Prostate gland (tissue), 2 donors: ENCODE results near the gene MAGED4B. TPM values are rescaled to one million over a fixed set of nuclear protein-coding genes. Genes with fewer than 3 reads are reported as not detected.
"Not testable (repeated sequence)": the region's sequence is repeated elsewhere in the genome, so short reads cannot be mapped to it uniquely, and the experiment has no call there.

Experiments used
- DNase-seq: peaks from one replicate; pipeline ENCODE4 v3.0.0-alpha.2; 2019; ENCODE audit warnings: low spot score
- H3K27ac ChIP-seq, 2 donors: fragments of 200-600 bp; sonication (generic); 2 replicates each; pipeline ENCODE4 v1.5.1; 2017 to 2019
- H3K27me3 ChIP-seq: fragments of 200-600 bp; sonication (generic); replicated peaks from 2 replicates; pipeline ENCODE4 v1.5.1; 2019; ENCODE audit not compliant: insufficient read depth
- H3K36me3 ChIP-seq, 2 donors: fragments of 200-600 bp; sonication (generic); 1 replicate in 1 of 2; 2 replicates in 1 of 2; pipeline versions ENCODE4 v1.5.1 to v1.8.1; 2017 to 2019
- H3K4me1 ChIP-seq: fragments of 200-600 bp; sonication (generic); replicated peaks from 2 replicates; pipeline ENCODE4 v1.5.1; 2019
- H3K4me3 ChIP-seq, 2 donors: fragments of 200-600 bp; sonication (generic); 2 replicates each; pipeline ENCODE4 v1.5.1; 2017 to 2019
- H3K9me3 ChIP-seq: fragments of 200-600 bp; sonication (generic); 2 replicates; pipeline ENCODE4 v1.5.1; 2017
- POLR2A ChIP-seq: fragments of 450-650 bp; IDR thresholded peaks from one replicate; pipeline ENCODE4 v1.6.1; 2016; ENCODE audit warnings: antibody characterized with exemption, mild to moderate bottlenecking
- POLR2AphosphoS5 ChIP-seq: sonication (generic); formaldehyde crosslinking; IDR thresholded peaks from one replicate; pipeline ENCODE4 v1.6.1; 2017; ENCODE audit warnings: antibody characterized with exemption
- WGBS: methylation state at CpG from one replicate; pipeline ENCODE4 v1.1.5; 2018; 5-methylcytosine and 5-hydroxymethylcytosine counted together
- intact Hi-C: fragments of 100-400 bp; cut with DNase I; formaldehyde crosslinking; loops from one replicate; pipeline ENCODE4 v1.14.2; 2022
- total RNA-seq, 2 donors: library from RNA; depleted of rRNA; stranded (reverse); fragments of >200 nt; gene quantifications; one replicate each; pipeline ENCODE4 v1.1.0, GENCODE V29; 2016
- TF ChIP-seq, protein P1 (sequence below), 4 experiments: fragments of 200-600 bp in 2 of 4; fragments of 450-650 bp in 2 of 4; sonication (generic) in 2 of 4; IDR thresholded peaks; 1 replicate in 3 of 4; 2 replicates in 1 of 4; pipeline ENCODE4 v1.5.1; 2016 to 2019; ENCODE audit warnings: antibody characterized with exemption in 4 of 4, mild to moderate bottlenecking in 2 of 4, moderate library complexity in 2 of 4

Gene MAGED4B, protein sequence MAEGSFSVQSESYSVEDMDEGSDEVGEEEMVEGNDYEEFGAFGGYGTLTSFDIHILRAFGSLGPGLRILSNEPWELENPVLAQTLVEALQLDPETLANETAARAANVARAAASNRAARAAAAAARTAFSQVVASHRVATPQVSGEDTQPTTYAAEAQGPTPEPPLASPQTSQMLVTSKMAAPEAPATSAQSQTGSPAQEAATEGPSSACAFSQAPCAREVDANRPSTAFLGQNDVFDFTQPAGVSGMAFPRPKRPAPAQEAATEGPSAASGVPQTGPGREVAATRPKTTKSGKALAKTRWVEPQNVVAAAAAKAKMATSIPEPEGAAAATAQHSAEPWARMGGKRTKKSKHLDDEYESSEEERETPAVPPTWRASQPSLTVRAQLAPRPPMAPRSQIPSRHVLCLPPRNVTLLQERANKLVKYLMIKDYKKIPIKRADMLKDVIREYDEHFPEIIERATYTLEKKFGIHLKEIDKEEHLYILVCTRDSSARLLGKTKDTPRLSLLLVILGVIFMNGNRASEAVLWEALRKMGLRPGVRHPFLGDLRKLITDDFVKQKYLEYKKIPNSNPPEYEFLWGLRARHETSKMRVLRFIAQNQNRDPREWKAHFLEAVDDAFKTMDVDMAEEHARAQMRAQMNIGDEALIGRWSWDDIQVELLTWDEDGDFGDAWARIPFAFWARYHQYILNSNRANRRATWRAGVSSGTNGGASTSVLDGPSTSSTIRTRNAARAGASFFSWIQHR
- total RNA-seq, result 10 to 100 TPM; 23.1 to 29.9 TPM

DNA sequence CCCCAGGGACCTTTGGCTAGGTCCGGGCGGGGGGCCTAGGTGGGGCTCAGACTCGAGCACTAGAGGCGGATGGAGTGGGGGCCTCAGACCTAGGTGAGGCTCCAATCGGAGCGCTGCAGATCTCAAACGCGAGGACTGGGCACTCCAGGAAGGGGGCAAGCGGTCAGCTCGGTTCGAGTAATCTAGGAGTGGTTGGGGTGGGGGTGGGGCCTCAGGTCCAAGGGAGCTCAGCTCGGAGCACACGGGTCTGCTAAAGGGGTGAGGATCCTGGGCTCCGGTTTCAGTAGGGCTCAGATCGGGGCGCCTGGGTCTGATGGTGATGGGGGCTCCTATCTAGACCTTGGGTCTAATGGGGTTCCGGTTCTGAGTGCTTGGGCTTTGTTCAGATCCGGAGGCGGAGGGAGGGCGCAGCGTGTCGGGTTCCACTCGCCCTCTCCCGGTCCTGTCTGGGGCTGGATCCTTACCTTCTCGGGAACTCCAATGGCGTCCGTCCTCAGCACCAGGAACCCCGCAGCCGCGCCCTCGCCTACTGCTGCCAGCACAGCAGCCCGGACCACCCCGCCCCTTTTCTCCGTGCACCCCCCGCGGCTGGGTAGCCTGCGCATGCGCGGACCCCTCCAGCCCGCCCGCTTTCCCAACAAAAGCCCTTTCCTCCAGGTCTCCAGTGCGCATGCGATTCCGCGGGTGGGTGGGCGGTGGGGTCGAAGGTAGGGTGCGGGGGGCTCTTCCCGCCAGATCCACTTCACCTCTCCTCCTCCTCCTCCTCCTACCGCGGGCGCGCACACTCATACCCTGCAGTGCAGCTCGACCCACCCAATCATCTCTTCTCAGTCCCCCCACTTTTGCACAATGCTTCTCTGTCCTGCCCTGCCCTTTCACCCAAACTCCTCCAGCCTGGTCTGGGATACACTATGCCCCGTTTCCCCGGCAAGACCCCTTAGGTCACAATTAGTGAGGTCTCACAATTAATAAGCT, at the start of gene MAGED4B:
Gene MAGED4B (minus strand): TSS at position 518 of the 975 bp plus-strand sequence. CDS start 1,011 bp downstream, outside the sequence.
- intact Hi-C loops, H3K36me3 ChIP-seq, H3K4me1 ChIP-seq, H3K27ac ChIP-seq, H3K9me3 ChIP-seq, H3K27me3 ChIP-seq, H3K4me3 ChIP-seq, DNase-seq: not testable (repeated sequence)
- no CpG with 5 or more reads among the region's 56 CpGs for WGBS

DNA sequence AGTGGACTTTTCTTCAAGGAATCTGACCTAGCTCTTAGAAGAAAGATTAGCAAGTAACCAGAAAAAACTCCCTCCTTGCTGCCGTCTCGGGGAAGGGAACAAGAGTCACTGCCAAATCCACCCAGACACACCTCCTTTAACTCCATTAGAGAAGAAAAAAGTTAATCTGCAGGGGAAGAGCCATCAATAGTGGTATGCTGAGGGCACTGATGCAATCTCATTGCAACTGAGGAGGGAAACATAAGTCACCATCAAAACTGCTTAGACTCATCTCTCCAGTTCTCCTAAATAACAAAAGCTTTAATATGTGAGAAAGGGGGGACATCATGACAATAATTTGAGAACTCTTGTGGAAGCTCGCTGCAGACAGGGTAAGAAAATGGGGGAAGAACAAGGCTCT, 49.3 kb upstream of the MAGED4B start:
- Histone ChIP-seq H3K4me1 (no peaks in the 10 kb centered on the region), H3K36me3 (no peaks in the 10 kb centered on the region), H3K27ac (no peak overlapping the region), H3K9me3 (no peaks in the 10 kb centered on the region), H3K27me3 (no peaks in the 10 kb centered on the region), H3K4me3 (no peak overlapping the region)
- no peak for TF ChIP-seq POLR2AphosphoS5
- TF ChIP-seq, protein P1, sequence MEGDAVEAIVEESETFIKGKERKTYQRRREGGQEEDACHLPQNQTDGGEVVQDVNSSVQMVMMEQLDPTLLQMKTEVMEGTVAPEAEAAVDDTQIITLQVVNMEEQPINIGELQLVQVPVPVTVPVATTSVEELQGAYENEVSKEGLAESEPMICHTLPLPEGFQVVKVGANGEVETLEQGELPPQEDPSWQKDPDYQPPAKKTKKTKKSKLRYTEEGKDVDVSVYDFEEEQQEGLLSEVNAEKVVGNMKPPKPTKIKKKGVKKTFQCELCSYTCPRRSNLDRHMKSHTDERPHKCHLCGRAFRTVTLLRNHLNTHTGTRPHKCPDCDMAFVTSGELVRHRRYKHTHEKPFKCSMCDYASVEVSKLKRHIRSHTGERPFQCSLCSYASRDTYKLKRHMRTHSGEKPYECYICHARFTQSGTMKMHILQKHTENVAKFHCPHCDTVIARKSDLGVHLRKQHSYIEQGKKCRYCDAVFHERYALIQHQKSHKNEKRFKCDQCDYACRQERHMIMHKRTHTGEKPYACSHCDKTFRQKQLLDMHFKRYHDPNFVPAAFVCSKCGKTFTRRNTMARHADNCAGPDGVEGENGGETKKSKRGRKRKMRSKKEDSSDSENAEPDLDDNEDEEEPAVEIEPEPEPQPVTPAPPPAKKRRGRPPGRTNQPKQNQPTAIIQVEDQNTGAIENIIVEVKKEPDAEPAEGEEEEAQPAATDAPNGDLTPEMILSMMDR (IDR thresholded peaks at IDR 0.05), result no peak
- TF ChIP-seq POLR2A, result no peak
- DNase-seq, result no peak
- 59% methylated on average over 3 of the region's 3 CpGs for WGBS
- intact Hi-C loops, result no loop called here

DNA sequence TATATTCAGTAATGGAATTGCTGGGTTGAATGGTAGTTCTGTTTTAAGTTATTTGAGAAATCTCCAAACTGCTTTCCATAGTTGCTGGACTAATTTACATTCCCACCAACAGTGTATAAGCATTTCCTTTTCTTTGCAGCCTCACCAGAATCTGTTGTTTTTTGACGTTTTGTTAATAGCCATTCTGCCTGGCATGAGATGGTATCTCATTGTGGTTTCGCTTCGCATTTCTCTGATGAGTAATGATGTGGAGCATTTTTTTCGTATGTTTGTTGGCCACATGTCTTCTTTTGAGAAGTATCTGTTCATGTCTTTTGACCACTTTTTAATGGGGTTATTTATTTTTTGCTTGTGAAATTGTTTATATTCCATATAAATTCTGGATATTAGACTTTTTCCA, 13.6 kb upstream of the MAGED4B start:
- H3K9me3 ChIP-seq, result no peaks in the 10 kb centered on the region
- no peak for DNase-seq
- TF ChIP-seq, protein P1 (IDR thresholded peaks at IDR 0.05), result no peak
- TF ChIP-seq POLR2AphosphoS5, result no peak
- TF ChIP-seq POLR2A, result no peak
- no peaks in the 10 kb centered on the region for H3K27me3 ChIP-seq
- no peak overlapping the region for H3K4me3 ChIP-seq
- H3K27ac ChIP-seq, result no peak overlapping the region
- intact Hi-C loops, result no loop called here
- H3K4me1 ChIP-seq, result no peaks in the 10 kb centered on the region
- H3K36me3 ChIP-seq, result no peaks in the 10 kb centered on the region
- WGBS, result 45% methylated on average over 4 of the region's 4 CpGs

DNA sequence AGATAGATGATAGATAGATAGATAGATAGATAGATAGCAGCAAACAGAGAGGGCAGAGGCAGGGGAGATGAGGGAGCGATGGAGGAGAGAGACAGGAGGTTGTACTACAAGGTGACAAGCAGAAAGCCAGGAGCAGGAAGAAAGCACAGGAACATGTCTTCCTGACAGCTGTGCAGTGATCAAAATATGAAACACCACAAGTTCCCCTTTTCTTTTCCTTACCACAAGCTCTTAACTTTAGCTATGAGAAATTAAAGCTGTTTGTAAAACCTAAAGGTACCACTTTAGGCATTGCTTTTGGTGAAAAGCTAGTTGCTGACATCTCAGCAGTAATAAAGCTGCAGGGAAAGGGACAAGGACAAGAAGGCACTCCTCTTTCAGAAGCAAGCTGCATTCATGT, 9.1 kb upstream of the MAGED4B start:
- no peaks in the 10 kb centered on the region for H3K9me3 ChIP-seq
- no peak for DNase-seq
- no peak overlapping the region for H3K4me3 ChIP-seq
- TF ChIP-seq, protein P1 (IDR thresholded peaks at IDR 0.05), result no peak
- TF ChIP-seq POLR2AphosphoS5 (no peak), POLR2A (no peak)
- H3K27ac ChIP-seq, result no peak overlapping the region
- no peaks in the 10 kb centered on the region for H3K36me3 ChIP-seq
- no peaks in the 10 kb centered on the region for H3K4me1 ChIP-seq
- WGBS, result 67% methylated on average over 1 of the region's 1 CpG
- no peaks in the 10 kb centered on the region for H3K27me3 ChIP-seq
- intact Hi-C loops, result no loop called here

DNA sequence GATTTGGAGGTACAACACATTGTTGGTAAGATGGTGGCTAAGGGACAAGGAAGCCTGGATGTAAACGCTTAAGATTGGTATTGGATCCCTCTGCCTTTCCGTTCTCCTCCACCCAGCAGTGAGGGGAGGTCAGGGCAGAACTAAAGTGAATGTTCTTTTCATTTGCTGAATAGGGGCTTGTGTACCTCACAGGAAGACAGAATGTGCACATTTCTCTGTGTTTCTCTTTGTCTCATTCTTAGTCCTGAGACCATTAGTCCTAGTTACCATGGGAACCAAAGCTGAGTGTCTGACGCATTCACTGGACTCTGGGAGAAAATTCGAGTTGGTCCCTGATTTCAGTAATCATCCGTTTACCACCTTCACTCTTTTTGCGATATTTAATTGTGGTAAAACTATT, 26.7 kb downstream of the MAGED4B start:
- H3K36me3 ChIP-seq, intact Hi-C loops, H3K4me1 ChIP-seq, H3K27me3 ChIP-seq, H3K9me3 ChIP-seq, H3K4me3 ChIP-seq, H3K27ac ChIP-seq, DNase-seq: not testable (repeated sequence)
- no CpG with 5 or more reads among the region's 6 CpGs for WGBS
